ENCODE measurements around the gene EMC8. TPM values are rescaled to one million over a fixed set of nuclear protein-coding genes. Genes with fewer than 3 reads are reported as not detected.

The EMC8 gene
- total RNA-seq, 8 experiments from 2014 or later: 13.5 to 32.5 (median 25.6) TPM

DNA sequence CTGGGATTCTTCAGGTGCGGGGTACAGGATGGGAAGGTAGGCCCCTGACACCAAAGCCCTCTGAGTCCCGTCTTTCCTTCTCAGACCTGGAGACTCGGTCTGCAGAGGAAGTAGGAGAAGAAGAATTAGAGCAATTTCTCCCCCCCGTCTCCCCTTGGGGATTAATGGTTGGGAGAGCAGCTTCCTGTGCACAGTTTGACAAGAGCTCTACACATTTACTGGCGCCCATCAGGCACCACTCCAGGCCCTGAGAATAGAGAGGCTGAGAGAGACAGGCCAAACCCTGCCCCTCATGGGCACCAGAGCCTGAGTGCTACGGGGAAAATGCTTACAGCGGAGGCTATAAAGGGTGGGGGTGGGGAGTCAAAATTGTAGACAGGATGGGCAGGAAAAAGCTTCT is 44.9 kb downstream of the EMC8 start:
- H3K27ac ChIP-seq: no peak overlapping the region
- no peak for ATAC-seq (replicated peaks in 6 of 8)
- in situ Hi-C loops (cut with MboI; ENCODE audit: low pct_unique_long_range_greater_than_20kb in 2 of 9, low sequenced_read_pairs in 9 of 9, unreplicated experiment in 9 of 9): no loop called here
- H3K4me3 ChIP-seq: no peak overlapping the region
- H3K4me1 ChIP-seq (replicated peaks in 1 of 2): peaks cover 29 to 31% of the 10 kb centered on the region in 2 donors
- 50 to 84% (median 64%) methylated on average over 1 to 4 of the region's 7 CpGs; no CpG with 5 or more reads in 7 of the 10 experiments for WGBS, 10 experiments

DNA sequence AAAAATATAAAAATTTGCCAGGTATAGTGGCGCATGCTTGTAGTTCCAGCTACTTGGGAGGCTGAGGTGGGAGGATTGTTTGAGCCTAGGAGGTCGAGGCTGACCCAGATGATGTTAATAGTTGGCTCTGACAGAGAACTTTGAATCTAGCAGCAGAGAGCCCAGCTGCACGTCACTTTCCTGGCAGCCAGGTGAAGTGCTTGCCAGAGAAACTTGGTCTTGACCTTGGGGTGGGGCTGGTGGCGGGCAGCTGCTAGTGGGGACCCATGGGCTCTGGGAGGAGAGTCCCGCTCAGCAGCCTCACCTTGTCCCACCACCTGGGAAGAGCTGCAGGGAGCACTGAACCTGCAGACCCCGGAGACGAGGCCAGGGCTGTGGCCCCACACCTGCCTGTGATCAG is 45.4 kb downstream of the EMC8 start:
- WGBS, 10 experiments: 20 to 100% (median 85%) methylated on average over 1 to 3 of the region's 7 CpGs; no CpG with 5 or more reads in 3 of the 10 experiments
- Histone ChIP-seq H3K27ac (no peak overlapping the region), H3K4me1 (replicated peaks in 1 of 2) (peaks cover 29 to 32% of the 10 kb centered on the region in 2 donors), H3K4me3 (no peak overlapping the region)
- in situ Hi-C loops (cut with MboI; ENCODE audit: low pct_unique_long_range_greater_than_20kb in 2 of 9, low sequenced_read_pairs in 9 of 9, unreplicated experiment in 9 of 9): no loop called here
- ATAC-seq (replicated peaks in 6 of 8): no peak

DNA sequence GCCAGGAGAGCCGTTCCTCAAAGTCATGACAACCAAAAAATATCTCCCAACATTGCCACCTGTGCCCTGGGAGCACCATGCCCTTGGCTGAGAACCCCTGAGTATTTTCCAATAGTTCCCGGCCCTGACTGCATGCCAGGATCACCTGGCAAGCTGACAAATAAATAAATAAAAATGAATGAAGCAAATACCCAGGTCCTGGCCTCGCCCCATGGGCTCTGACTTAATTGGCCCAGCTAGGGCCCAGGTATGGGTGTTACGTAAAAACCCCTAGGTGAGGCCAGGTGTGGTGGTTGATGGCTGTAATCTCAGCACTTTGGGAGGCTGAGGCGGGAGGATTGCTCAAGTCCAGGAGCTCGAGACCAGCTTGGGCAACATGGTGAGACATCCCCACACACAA is 45.8 kb downstream of the EMC8 start:
- Histone ChIP-seq H3K27ac (no peak overlapping the region), H3K4me3 (no peak overlapping the region), H3K4me1 (replicated peaks in 1 of 2) (peaks cover 29 to 32% of the 10 kb centered on the region in 2 donors)
- in situ Hi-C loops (cut with MboI; ENCODE audit: low pct_unique_long_range_greater_than_20kb in 2 of 9, low sequenced_read_pairs in 9 of 9, unreplicated experiment in 9 of 9): no loop called here
- WGBS, 10 experiments: 40 to 100% (median 75%) methylated on average over 1 to 4 of the region's 6 CpGs; no CpG with 5 or more reads in 4 of the 10 experiments
- no peak for ATAC-seq (replicated peaks in 6 of 8)

DNA sequence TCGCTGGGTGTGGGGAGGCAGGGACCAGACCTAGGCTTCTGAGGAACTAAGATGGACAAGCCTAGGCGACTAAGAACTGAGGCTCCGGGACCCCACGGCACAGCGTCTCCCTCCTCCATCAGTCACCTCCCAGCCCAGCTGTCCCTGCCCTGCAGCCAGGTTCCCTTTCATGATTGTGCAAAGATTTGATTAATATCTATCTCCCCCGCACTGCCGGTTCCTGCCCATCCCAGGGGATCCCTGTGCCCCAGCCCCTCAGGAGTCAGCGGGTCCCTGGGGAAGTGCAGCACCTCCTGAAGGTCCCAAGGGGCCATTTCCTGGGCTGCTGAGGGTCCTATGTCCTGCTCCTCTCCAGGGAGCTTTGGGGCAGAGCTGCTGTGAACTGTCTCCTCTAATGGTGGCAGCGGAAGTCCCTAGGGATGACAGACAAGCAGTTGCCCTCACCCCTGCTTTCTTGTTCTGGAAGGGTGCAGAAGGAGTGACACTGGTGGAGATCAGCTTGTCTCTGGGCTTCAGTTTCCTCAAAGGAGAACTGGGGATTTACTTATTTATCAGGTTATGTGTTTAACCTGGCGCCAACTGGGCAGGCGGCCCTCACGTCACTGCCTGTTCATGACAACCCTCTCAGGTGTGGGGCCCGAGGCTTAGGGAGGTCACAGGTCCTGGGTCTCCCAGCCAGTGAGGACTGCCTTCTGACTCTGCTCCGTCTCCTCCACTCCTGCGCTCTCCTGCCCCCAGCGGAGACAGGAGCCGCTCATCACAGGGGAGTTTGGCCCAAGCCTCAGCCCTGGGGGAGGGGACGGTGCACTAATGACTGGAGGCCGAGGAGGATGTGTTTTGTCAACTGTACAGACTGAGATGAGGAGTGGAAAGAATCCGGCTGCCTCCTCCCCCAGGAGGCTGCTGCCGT is 46.6 kb downstream of the EMC8 start:
- H3K4me1 ChIP-seq (replicated peaks in 1 of 2): peaks cover 29 to 32% of the 10 kb centered on the region in 2 donors
- H3K4me3 ChIP-seq: no peak overlapping the region
- in situ Hi-C loops (cut with MboI; ENCODE audit: low pct_unique_long_range_greater_than_20kb in 2 of 9, low sequenced_read_pairs in 9 of 9, unreplicated experiment in 9 of 9): no loop called here
- H3K27ac ChIP-seq: no peak overlapping the region
- peak in 5 of 8 experiments; percentile 60 to 67 (median 61) for ATAC-seq (replicated peaks in 6 of 8)
- 20 to 90% (median 47%) methylated on average over 1 to 13 of the region's 21 CpGs; no CpG with 5 or more reads in 2 of the 10 experiments for WGBS, 10 experiments

DNA sequence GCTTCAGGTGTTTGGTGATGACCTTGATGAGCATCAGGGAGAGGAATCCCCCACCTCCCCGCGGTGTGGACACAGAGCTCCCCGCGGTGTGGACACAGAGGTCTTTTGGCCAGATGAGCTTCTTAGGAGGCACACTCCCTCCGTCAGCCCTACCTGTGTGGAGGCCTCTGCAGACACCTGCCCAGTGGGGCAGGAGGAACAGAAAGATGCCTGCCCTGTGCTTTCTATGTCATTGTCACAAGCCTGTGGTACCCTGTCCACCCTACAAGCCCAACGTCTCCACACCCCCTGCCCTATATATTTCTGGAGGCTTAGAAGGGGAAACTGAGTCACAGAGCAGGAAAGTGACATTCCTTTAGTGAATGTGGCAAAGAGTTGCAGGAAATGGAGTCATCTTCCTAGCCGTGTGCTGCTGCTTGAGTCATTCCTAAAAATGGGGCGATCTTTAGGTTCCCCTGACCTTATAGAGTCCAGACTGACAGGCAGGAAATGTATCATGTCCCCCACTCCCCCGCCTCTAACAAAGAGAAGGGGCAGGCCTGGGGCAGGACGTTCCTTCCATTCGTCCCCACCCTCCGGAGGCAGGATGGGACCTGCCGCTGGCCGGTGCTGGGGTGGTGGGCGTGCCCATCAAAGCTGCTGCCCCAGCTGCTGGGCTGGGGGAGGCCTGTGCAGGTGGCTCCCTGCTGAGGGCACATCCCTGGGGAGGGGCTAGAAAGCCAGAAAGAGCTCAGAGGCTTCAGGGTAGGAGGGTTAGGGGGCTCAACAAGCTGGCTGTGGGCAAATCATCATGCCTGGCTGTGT is 47.4 kb downstream of the EMC8 start:
- WGBS, 10 experiments: 0 to 60% (median 20%) methylated on average over 1 to 5 of the region's 15 CpGs; no CpG with 5 or more reads in 3 of the 10 experiments
- in situ Hi-C loops (cut with MboI; ENCODE audit: low pct_unique_long_range_greater_than_20kb in 2 of 9, low sequenced_read_pairs in 9 of 9, unreplicated experiment in 9 of 9): no loop called here
- peak in 3 of 8 experiments; percentile 1 for ATAC-seq (replicated peaks in 6 of 8)
- Histone ChIP-seq H3K4me1 (replicated peaks in 1 of 2) (peaks cover 29 to 32% of the 10 kb centered on the region in 2 donors), H3K4me3 (no peak overlapping the region), H3K27ac (no peak overlapping the region)

DNA sequence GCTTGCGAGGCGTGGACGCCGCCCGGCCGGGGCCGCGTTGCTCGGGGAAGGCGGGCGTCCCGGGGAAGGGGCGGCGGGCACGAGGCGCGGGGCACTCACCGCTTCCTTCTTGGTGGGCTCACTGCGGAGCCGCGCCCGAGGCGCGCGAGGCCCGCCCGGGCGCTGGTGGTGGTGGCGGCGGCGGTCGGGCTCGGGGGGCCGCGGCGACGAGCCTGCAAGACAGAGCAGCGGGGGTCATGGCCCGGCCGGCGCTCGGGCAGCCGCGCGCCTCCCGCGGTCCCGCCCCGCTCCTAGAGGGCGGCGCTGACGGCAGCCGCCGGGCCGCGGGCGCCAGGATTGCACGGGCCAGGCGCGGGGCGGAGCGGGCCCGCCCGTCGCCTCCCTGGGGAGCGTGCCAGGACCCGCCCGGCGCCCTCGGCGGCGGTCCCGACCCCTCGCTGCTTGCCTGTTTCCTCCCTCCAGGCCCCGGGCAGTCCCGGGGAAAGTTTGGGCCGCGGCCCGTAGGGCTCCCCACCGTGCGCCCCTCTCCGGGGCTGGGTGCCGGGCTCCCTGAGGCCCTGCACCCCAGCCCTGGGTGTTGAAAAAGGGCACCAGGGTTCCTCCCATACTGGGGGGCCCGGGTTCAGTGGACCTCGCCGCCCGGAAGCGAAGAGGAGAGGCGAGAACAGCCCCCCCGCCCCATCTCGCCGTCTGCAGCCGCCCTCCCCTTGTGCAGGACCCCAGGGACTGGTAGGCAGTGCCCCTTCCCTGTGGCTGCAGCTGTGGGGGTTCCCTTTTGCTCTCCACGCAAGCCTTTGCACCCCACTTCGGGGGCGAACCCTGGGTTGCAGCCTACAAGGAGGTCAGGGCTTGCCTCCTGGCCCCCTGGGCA is 48.3 kb downstream of the EMC8 start, which contains the start of gene C16orf74:
C16orf74 (minus strand) TSS at position 270 of the 871 bp plus-strand sequence. CDS start 15,879 bp downstream, outside the sequence.
- no peak within 1 kb of the TSS for H3K27ac ChIP-seq
- WGBS, 10 experiments: 0% methylated on average over 2 of the region's 96 CpGs; no CpG with 5 or more reads in 9 of the 10 experiments
- in situ Hi-C loops (cut with MboI; ENCODE audit: low pct_unique_long_range_greater_than_20kb in 2 of 9, low sequenced_read_pairs in 9 of 9, unreplicated experiment in 9 of 9): no loop called here
- peak within 1 kb of the TSS; percentile 5 to 31 (median 20) for H3K4me3 ChIP-seq
- ATAC-seq (replicated peaks in 6 of 8): peak; percentile 64 to 93 (median 70)
- H3K4me1 ChIP-seq (replicated peaks in 1 of 2): peaks cover 29 to 32% of the 10 kb centered on the region in 2 donors

DNA sequence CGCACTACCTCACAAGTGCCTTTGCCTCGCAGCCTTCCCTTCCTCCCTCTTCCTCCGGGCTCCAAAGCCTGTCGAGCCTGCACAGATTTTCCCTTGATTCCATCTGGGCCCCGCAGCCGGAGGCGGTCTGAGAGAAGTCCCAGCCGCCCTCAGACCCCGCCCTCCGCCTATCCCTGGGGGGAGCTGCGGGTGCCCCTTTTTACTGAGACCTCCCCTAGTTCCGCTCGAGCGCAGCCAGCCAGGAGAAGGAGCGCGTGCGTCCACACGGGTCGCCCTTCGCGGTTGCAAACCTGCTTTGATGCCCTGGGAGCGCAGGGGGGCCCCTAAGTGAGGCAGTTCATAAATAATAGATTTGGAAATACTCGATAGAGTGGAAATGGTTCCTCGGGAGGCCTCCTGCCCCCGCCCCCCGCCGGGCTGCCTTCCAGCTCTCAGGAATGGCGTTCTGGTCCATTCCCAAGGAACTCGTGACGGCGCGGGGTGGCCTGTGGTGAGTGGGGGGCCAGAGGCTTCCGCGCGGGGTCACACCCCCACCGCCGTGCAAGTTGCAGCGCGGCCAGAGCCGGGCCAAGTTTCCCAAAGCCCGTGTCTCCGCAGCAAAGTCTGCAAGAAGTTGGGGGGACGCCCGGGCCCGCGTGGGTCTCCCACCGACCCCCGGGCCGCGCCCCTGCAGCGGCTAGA is 49.1 kb downstream of the EMC8 start:
- 0 to 8% (median 3%) methylated on average over 2 to 10 of the region's 51 CpGs; no CpG with 5 or more reads in 6 of the 10 experiments for WGBS, 10 experiments
- Histone ChIP-seq H3K27ac (no peak overlapping the region), H3K4me1 (replicated peaks in 1 of 2) (peaks cover 29 to 32% of the 10 kb centered on the region in 2 donors), H3K4me3 (peak overlapping the region; percentile 5 to 31 (median 20))
- ATAC-seq (replicated peaks in 6 of 8): peak; percentile 21 to 62 (median 48)
- in situ Hi-C loops (cut with MboI; ENCODE audit: low pct_unique_long_range_greater_than_20kb in 2 of 9, low sequenced_read_pairs in 9 of 9, unreplicated experiment in 9 of 9): no loop called here

DNA sequence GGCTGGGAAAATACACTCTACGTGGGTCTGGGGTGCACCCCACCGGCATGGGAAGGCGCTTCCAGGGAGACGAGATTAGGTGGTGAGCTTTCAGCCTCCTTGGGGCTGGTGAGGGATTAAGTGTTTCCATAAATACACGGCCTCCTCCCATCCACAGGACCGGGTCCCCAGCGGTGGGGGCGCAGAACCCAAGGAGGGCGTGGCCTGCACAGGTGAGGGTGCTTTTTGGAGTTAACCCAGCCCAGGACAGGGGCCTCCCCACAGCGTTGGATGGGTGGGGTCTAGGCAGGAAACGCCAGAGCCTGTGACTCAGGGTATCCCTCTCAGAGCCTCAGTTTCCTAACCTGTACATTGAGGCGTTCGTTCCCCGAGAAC is 49.6 kb downstream of the EMC8 start:
- Histone ChIP-seq H3K27ac (no peak overlapping the region), H3K4me1 (replicated peaks in 1 of 2) (peaks cover 29 to 32% of the 10 kb centered on the region in 2 donors), H3K4me3 (peak overlapping the region in 2 of 5 donors; percentile 20 to 31)
- no peak for ATAC-seq (replicated peaks in 6 of 8)
- 10 to 94% (median 43%) methylated on average over 1 to 3 of the region's 14 CpGs; no CpG with 5 or more reads in 6 of the 10 experiments for WGBS, 10 experiments
- in situ Hi-C loops (cut with MboI; ENCODE audit: low pct_unique_long_range_greater_than_20kb in 2 of 9, low sequenced_read_pairs in 9 of 9, unreplicated experiment in 9 of 9): no loop called here

DNA sequence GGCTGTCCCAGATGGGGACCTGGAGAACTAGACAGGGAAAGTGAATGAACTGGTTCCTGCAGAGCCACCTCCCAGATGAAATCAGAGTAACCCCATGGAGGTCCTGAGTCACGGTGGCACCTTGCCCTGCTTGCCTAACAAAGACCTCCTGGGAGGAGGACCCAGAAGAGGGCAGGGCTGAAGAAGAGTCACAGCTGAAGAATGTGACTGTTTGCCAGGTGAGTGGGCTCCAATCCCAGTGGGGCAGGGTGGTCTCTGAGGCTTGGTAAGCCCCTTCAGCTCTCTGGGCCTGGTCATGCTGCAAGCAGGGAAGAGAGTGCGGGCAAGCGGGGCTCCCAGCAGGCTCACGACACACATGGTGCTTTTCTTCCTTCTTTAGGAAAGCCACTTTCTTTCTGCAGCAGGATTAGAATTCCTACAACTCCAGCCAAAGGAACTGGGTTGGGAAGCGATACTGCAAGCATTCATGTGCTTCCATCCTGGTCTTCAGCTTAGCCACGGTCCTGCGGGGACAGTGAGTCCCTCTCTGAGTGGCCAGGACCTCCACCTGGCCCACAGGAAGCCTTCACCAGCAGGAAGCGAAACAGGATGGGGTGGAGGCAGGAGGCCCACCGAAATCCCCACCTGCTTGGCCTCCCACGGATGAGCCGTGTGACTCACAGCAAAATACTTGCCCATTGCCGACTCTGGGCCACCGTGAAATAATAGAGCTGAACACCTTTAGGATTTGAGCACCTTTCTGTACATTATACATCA is 52.7 kb downstream of the EMC8 start:
- 67 to 100% (median 83%) methylated on average over 2 to 10 of the region's 13 CpGs; no CpG with 5 or more reads in 4 of the 10 experiments for WGBS, 10 experiments
- no peak overlapping the region for H3K27ac ChIP-seq
- no peak for ATAC-seq (replicated peaks in 6 of 8)
- H3K4me1 ChIP-seq (replicated peaks in 1 of 2): peaks cover 17 to 23% of the 10 kb centered on the region in 2 donors
- in situ Hi-C loops (cut with MboI; ENCODE audit: low pct_unique_long_range_greater_than_20kb in 2 of 9, low sequenced_read_pairs in 9 of 9, unreplicated experiment in 9 of 9): no loop called here
- H3K4me3 ChIP-seq: no peak overlapping the region

DNA sequence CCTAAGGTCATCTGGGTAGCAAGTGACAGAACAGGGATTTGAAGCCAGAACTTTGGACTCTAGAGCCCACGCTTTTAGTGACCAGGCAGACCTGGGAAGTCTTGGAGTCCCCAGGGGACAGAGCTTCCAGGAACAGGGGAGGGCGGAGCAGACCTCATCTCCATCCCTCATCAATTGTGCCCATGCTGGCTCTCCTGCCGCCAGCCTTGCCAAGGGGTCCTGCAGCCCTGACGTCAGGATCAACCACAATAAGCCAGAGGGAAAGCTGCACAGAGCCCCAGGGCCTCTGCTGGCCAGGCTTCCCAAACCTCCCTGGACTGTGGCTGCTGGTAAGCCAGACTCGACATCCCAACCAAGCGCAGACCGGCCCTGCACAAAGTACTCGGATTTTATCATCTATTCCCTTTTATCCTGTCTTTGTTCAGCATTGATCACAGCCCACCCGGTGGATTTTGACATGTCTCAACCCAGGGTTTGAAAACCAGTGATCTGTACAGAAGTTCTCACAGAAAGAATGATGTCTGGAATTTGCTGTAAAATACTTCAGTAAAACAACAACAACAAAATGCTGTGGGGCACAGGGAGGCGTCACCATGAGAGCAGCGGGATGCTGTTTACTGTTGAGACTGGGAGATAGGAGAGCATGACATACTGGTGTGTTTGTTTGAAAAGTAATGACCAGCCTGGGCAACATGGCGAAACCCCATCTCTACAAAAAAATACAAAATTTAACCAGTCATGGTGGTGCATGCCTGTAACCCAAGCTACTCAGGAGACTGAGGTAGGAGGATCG is 60.2 kb downstream of the EMC8 start:
- Histone ChIP-seq H3K27ac (no peak overlapping the region), H3K4me3 (no peak overlapping the region), H3K4me1 (replicated peaks in 1 of 2) (peaks cover 0 to 7% of the 10 kb centered on the region in 2 donors)
- ATAC-seq (replicated peaks in 6 of 8): peak in 4 of 8 experiments; percentile 19 to 64 (median 58)
- in situ Hi-C loops (cut with MboI; ENCODE audit: low pct_unique_long_range_greater_than_20kb in 2 of 9, low sequenced_read_pairs in 9 of 9, unreplicated experiment in 9 of 9): no loop called here
- 54 to 93% (median 65%) methylated on average over 1 to 7 of the region's 13 CpGs for WGBS, 10 experiments

DNA sequence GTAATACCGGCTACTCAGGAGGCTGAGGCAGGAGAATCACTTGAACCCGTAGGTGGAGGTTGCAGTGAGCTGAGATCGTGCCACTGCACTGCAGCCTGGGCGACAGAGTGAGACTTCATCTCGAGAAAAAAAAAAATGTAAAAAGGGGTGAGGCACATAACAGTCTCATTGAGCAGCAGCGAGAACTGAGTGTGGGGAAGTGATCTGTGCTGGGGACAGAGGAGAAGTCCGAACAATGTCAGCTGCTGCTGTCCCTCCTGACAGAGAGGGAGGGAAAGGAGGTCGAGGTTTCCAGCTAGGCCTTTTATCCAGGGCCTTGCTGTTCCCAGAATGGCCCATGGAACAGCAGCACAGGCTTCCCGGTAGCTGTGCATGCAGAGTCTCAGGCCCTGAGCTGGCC is 62.4 kb downstream of the EMC8 start:
- 71 to 100% (median 80%) methylated on average over 1 to 6 of the region's 9 CpGs; no CpG with 5 or more reads in 2 of the 10 experiments for WGBS, 10 experiments
- in situ Hi-C loops (cut with MboI; ENCODE audit: low pct_unique_long_range_greater_than_20kb in 2 of 9, low sequenced_read_pairs in 9 of 9, unreplicated experiment in 9 of 9): no loop called here
- no peak for ATAC-seq (replicated peaks in 6 of 8)

More for the DNA sequence above, 62.4 kb downstream of the EMC8 start:
- Histone ChIP-seq H3K4me1 (replicated peaks in 1 of 2) (no peaks in the 10 kb centered on the region), H3K4me3 (no peak overlapping the region), H3K27ac (no peak overlapping the region)

All from motor neuron (in vitro differentiated cells).